ENCODE measurements around the gene ZNF668. TPM values are rescaled to one million over a fixed set of nuclear protein-coding genes. Genes with fewer than 3 reads are reported as not detected.
"Not testable (repeated sequence)": the region's sequence is repeated elsewhere in the genome, so short reads cannot be mapped to it uniquely, and the experiment has no call there.

Gene ZNF668
- total and polyA plus RNA-seq, 2 donors (not counting 1 experiment from before 2014, with no cell fraction given), result 5.8 to 12.0 TPM

- TF ChIP-seq CTCF (IDR thresholded peaks at IDR 0.05) (no peak), EZH2 (IDR thresholded peaks at IDR 0.05; ENCODE audit: borderline replicate concordance, insufficient read depth, low read depth, low read length, poor library complexity, severe bottlenecking) (no peak)
- H3K4me1 ChIP-seq (ENCODE audit: control insufficient read depth in 2 of 2, insufficient read depth in 2 of 2, low read length in 2 of 2), result no peaks in the 10 kb centered on the region
- H4K20me1 ChIP-seq (ENCODE audit: control insufficient read depth, insufficient read depth, low read length, poor library complexity, severe bottlenecking), result no peaks in the 10 kb centered on the region
- no peak overlapping the region for H3K4me3 Mint-ChIP-seq
- peaks cover 3% of the 10 kb centered on the region for H3K27me3 Mint-ChIP-seq
- no peak overlapping the region for H3K4me3 ChIP-seq (ENCODE audit: control extremely low read depth in 1 of 5, extremely low read depth in 1 of 5, insufficient read depth in 1 of 5, low read depth in 2 of 5, low read length in 4 of 5)
- POLR2A ChIA-PET, result no interaction called here
- H2AFZ ChIP-seq (ENCODE audit: insufficient read depth, low read depth, low read length, poor library complexity, severe bottlenecking), result no peak overlapping the region
- no peak overlapping the region for H3K4me2 ChIP-seq (replicated peaks; ENCODE audit: low read depth, low read length, poor library complexity, severe bottlenecking)
- H3K27me3 ChIP-seq (replicated peaks in 1 of 4; ENCODE audit: control extremely low read depth in 1 of 4, control insufficient read depth in 3 of 4, insufficient read depth in 4 of 4, low read length in 3 of 4), result peaks cover 0 to 4% (median 0%) of the 10 kb centered on the region in 4 experiments
- H3K79me2 ChIP-seq (ENCODE audit: control insufficient read depth, insufficient read depth, low read length), result no peaks in the 10 kb centered on the region
- H3K9me3 ChIP-seq (ENCODE audit: control extremely low read depth in 1 of 3, control insufficient read depth in 2 of 3, insufficient read depth in 1 of 3, low read length in 2 of 3), result no peaks in the 10 kb centered on the region
- intact Hi-C loops (cut with micrococcal nuclease), result no loop called here
- H3K9me3 Mint-ChIP-seq (ENCODE audit: insufficient read depth), result no peaks in the 10 kb centered on the region
- no CpG with 5 or more reads among the region's 3 CpGs for WGBS (ENCODE audit: insufficient coverage)
- H3K4me1 Mint-ChIP-seq, result no peaks in the 10 kb centered on the region
- no peaks in the 10 kb centered on the region for H3K36me3 ChIP-seq (replicated peaks in 1 of 2; ENCODE audit: control extremely low read depth in 1 of 2, control insufficient read depth in 1 of 2, extremely low read depth in 1 of 2, insufficient read depth in 2 of 2, low read length in 1 of 2)
- no peak overlapping the region for H3K9ac ChIP-seq (ENCODE audit: low read length)
- H3K27ac ChIP-seq (ENCODE audit: low read length in 2 of 2), result no peak overlapping the region
- CTCF ChIA-PET, result interaction anchor here (0.6 kb wide), 1 partner anchor 406 kb away, joined by 4 read pairs; no protein-coding TSS in a partner anchor
- H3K27ac Mint-ChIP-seq, result no peak overlapping the region
- DNase-seq (no peak), ATAC-seq (ENCODE audit: low read depth) (no peak)
Measured at GRCh38 chr16:31020536-31020935, 53.5 kb downstream of the ZNF668 start.

DNA sequence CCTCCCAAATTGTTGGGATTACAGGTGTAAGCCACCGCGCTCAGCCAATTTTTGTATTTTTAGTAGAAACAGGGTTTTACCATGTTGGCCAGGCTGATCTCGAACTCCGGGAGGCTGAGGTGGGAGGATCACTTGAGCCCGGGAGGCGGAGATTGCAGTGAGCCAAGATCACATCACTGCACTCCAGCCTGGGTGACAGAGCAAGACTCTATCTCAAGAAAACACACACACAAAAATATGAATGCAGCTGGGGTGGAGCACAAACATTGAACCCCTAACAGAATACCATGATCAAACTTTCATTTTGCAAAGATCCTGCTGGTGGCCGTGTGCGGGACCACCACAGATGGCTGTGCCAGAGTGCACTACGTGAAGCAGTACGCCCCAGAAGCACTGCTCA is 56.3 kb downstream of the ZNF668 start:
- H3K9me3 Mint-ChIP-seq (ENCODE audit: insufficient read depth); H3K9ac ChIP-seq (ENCODE audit: low read length); intact Hi-C loops (cut with micrococcal nuclease); ATAC-seq (ENCODE audit: low read depth); H3K4me3 ChIP-seq (ENCODE audit: control extremely low read depth in 1 of 5, extremely low read depth in 1 of 5, insufficient read depth in 1 of 5, low read depth in 2 of 5, low read length in 4 of 5); H3K27me3 ChIP-seq (replicated peaks in 1 of 4; ENCODE audit: control extremely low read depth in 1 of 4, control insufficient read depth in 3 of 4, insufficient read depth in 4 of 4, low read length in 3 of 4); H2AFZ ChIP-seq (ENCODE audit: insufficient read depth, low read depth, low read length, poor library complexity, severe bottlenecking); CTCF ChIA-PET; H4K20me1 ChIP-seq (ENCODE audit: control insufficient read depth, insufficient read depth, low read length, poor library complexity, severe bottlenecking); POLR2A ChIA-PET; H3K4me1 Mint-ChIP-seq; H3K4me2 ChIP-seq (replicated peaks; ENCODE audit: low read depth, low read length, poor library complexity, severe bottlenecking); H3K79me2 ChIP-seq (ENCODE audit: control insufficient read depth, insufficient read depth, low read length); H3K36me3 ChIP-seq (replicated peaks in 1 of 2; ENCODE audit: control extremely low read depth in 1 of 2, control insufficient read depth in 1 of 2, extremely low read depth in 1 of 2, insufficient read depth in 2 of 2, low read length in 1 of 2); H3K27ac Mint-ChIP-seq; H3K27ac ChIP-seq (ENCODE audit: low read length in 2 of 2); H3K9me3 ChIP-seq (ENCODE audit: control extremely low read depth in 1 of 3, control insufficient read depth in 2 of 3, insufficient read depth in 1 of 3, low read length in 2 of 3); DNase-seq; H3K4me3 Mint-ChIP-seq; H3K4me1 ChIP-seq (ENCODE audit: control insufficient read depth in 2 of 2, insufficient read depth in 2 of 2, low read length in 2 of 2): not testable (repeated sequence)
- 92% methylated on average over 2 of the region's 10 CpGs for WGBS (ENCODE audit: insufficient coverage)
- H3K27me3 Mint-ChIP-seq, result peaks cover 11% of the 10 kb centered on the region
